ENCODE data around the gene TRHDE.

Gene TRHDE

GRCh38 chr12:72272091-72272661 is at the start of gene TRHDE:
TRHDE (plus strand) TSS chr12:72272370; CDS start chr12:72272644, 274 bp downstream.
- Histone ChIP-seq H3K4me1 (ENCODE audit: insufficient read depth, insufficient read length) (peaks cover 4% of the 10 kb centered on the region), H3K36me3 (ENCODE audit: insufficient read depth, insufficient read length, low read length) (no peaks in the 10 kb centered on the region), H3K4me3 (ENCODE audit: insufficient read length, low read depth) (peak within 1 kb of the TSS; percentile 66), H3K9ac (ENCODE audit: insufficient read length, low read depth) (peak within 1 kb of the TSS; percentile 89), H3K9me3 (ENCODE audit: insufficient read depth, low read length) (no peaks in the 10 kb centered on the region), H3K27me3 (ENCODE audit: insufficient read depth, insufficient read length) (peaks cover 46% of the 10 kb centered on the region)
- DNase-seq (ENCODE audit: low read depth, low spot score): no peak
- TF ChIP-seq YY1 (IDR thresholded peaks at IDR 0.05; ENCODE audit: insufficient read depth, insufficient read length) (no peak), SUZ12 (IDR thresholded peaks at IDR 0.05; ENCODE audit: extremely low read depth, insufficient read depth, insufficient read length) (no peak), ZNF274 (IDR thresholded peaks at IDR 0.05; ENCODE audit: low read depth, low read length) (no peak)

GRCh38 chr12:72226510-72226909 is 45.7 kb upstream of the TRHDE start:
- H3K9me3 ChIP-seq (ENCODE audit: insufficient read depth, low read length): no peaks in the 10 kb centered on the region
- TF ChIP-seq SUZ12 (IDR thresholded peaks at IDR 0.05; ENCODE audit: extremely low read depth, insufficient read depth, insufficient read length) (no peak), ZNF274 (IDR thresholded peaks at IDR 0.05; ENCODE audit: low read depth, low read length) (no peak), YY1 (IDR thresholded peaks at IDR 0.05; ENCODE audit: insufficient read depth, insufficient read length) (no peak)
- no peaks in the 10 kb centered on the region for H3K36me3 ChIP-seq (ENCODE audit: insufficient read depth, insufficient read length, low read length)
- no peaks in the 10 kb centered on the region for H3K4me1 ChIP-seq (ENCODE audit: insufficient read depth, insufficient read length)
- no peak overlapping the region for H3K9ac ChIP-seq (ENCODE audit: insufficient read length, low read depth)
- DNase-seq (ENCODE audit: low read depth, low spot score): no peak
- no peak overlapping the region for H3K4me3 ChIP-seq (ENCODE audit: insufficient read length, low read depth)
- no peaks in the 10 kb centered on the region for H3K27me3 ChIP-seq (ENCODE audit: insufficient read depth, insufficient read length)

GRCh38 chr12:72228424-72228823 is 43.7 kb upstream of the TRHDE start:
- no peak overlapping the region for H3K9ac ChIP-seq (ENCODE audit: insufficient read length, low read depth)
- H3K36me3 ChIP-seq (ENCODE audit: insufficient read depth, insufficient read length, low read length): no peaks in the 10 kb centered on the region
- TF ChIP-seq SUZ12 (IDR thresholded peaks at IDR 0.05; ENCODE audit: extremely low read depth, insufficient read depth, insufficient read length) (no peak), ZNF274 (IDR thresholded peaks at IDR 0.05; ENCODE audit: low read depth, low read length) (no peak), YY1 (IDR thresholded peaks at IDR 0.05; ENCODE audit: insufficient read depth, insufficient read length) (no peak)
- H3K4me1 ChIP-seq (ENCODE audit: insufficient read depth, insufficient read length): no peaks in the 10 kb centered on the region
- H3K9me3 ChIP-seq (ENCODE audit: insufficient read depth, low read length): no peaks in the 10 kb centered on the region
- H3K27me3 ChIP-seq (ENCODE audit: insufficient read depth, insufficient read length): no peaks in the 10 kb centered on the region
- DNase-seq (ENCODE audit: low read depth, low spot score): no peak
- H3K4me3 ChIP-seq (ENCODE audit: insufficient read length, low read depth): no peak overlapping the region

GRCh38 chr12:72230589-72230988 is 41.6 kb upstream of the TRHDE start:
- DNase-seq (ENCODE audit: low read depth, low spot score): no peak
- H3K9me3 ChIP-seq (ENCODE audit: insufficient read depth, low read length): no peaks in the 10 kb centered on the region
- no peaks in the 10 kb centered on the region for H3K27me3 ChIP-seq (ENCODE audit: insufficient read depth, insufficient read length)
- H3K4me1 ChIP-seq (ENCODE audit: insufficient read depth, insufficient read length): no peaks in the 10 kb centered on the region
- H3K9ac ChIP-seq (ENCODE audit: insufficient read length, low read depth): no peak overlapping the region
- no peak overlapping the region for H3K4me3 ChIP-seq (ENCODE audit: insufficient read length, low read depth)
- H3K36me3 ChIP-seq (ENCODE audit: insufficient read depth, insufficient read length, low read length): no peaks in the 10 kb centered on the region
- TF ChIP-seq SUZ12 (IDR thresholded peaks at IDR 0.05; ENCODE audit: extremely low read depth, insufficient read depth, insufficient read length) (no peak), ZNF274 (IDR thresholded peaks at IDR 0.05; ENCODE audit: low read depth, low read length) (no peak), YY1 (IDR thresholded peaks at IDR 0.05; ENCODE audit: insufficient read depth, insufficient read length) (no peak)

- Histone ChIP-seq H3K9ac (ENCODE audit: insufficient read length, low read depth) (no peak overlapping the region), H3K36me3 (ENCODE audit: insufficient read depth, insufficient read length, low read length) (no peaks in the 10 kb centered on the region), H3K4me1 (ENCODE audit: insufficient read depth, insufficient read length) (no peaks in the 10 kb centered on the region), H3K9me3 (ENCODE audit: insufficient read depth, low read length) (no peaks in the 10 kb centered on the region), H3K4me3 (ENCODE audit: insufficient read length, low read depth) (no peak overlapping the region), H3K27me3 (ENCODE audit: insufficient read depth, insufficient read length) (no peaks in the 10 kb centered on the region)
- DNase-seq (ENCODE audit: low read depth, low spot score): no peak
- TF ChIP-seq SUZ12 (IDR thresholded peaks at IDR 0.05; ENCODE audit: extremely low read depth, insufficient read depth, insufficient read length) (no peak), ZNF274 (IDR thresholded peaks at IDR 0.05; ENCODE audit: low read depth, low read length) (no peak), YY1 (IDR thresholded peaks at IDR 0.05; ENCODE audit: insufficient read depth, insufficient read length) (no peak)
Observed at GRCh38 chr12:72234886-72235285, 37.3 kb upstream of the TRHDE start.

GRCh38 chr12:72236071-72236705 is 36.0 kb upstream of the TRHDE start:
- DNase-seq (ENCODE audit: low read depth, low spot score): no peak
- H3K4me1 ChIP-seq (ENCODE audit: insufficient read depth, insufficient read length): no peaks in the 10 kb centered on the region

GRCh38 chr12:72241552-72241951 is 30.6 kb upstream of the TRHDE start:
- Histone ChIP-seq H3K36me3 (ENCODE audit: insufficient read depth, insufficient read length, low read length) (no peaks in the 10 kb centered on the region), H3K4me3 (ENCODE audit: insufficient read length, low read depth) (no peak overlapping the region), H3K9ac (ENCODE audit: insufficient read length, low read depth) (no peak overlapping the region), H3K27me3 (ENCODE audit: insufficient read depth, insufficient read length) (no peaks in the 10 kb centered on the region), H3K9me3 (ENCODE audit: insufficient read depth, low read length) (no peaks in the 10 kb centered on the region), H3K4me1 (ENCODE audit: insufficient read depth, insufficient read length) (no peaks in the 10 kb centered on the region)
- DNase-seq (ENCODE audit: low read depth, low spot score): no peak
- no peak for TF ChIP-seq SUZ12 (IDR thresholded peaks at IDR 0.05; ENCODE audit: extremely low read depth, insufficient read depth, insufficient read length)
- TF ChIP-seq YY1 (IDR thresholded peaks at IDR 0.05; ENCODE audit: insufficient read depth, insufficient read length): no peak
- no peak for TF ChIP-seq ZNF274 (IDR thresholded peaks at IDR 0.05; ENCODE audit: low read depth, low read length)

More at GRCh38 chr12:72236071-72236705, 36.0 kb upstream of the TRHDE start:
- Histone ChIP-seq H3K36me3 (ENCODE audit: insufficient read depth, insufficient read length, low read length) (no peaks in the 10 kb centered on the region), H3K9ac (ENCODE audit: insufficient read length, low read depth) (no peak overlapping the region), H3K9me3 (ENCODE audit: insufficient read depth, low read length) (no peaks in the 10 kb centered on the region), H3K4me3 (ENCODE audit: insufficient read length, low read depth) (no peak overlapping the region), H3K27me3 (ENCODE audit: insufficient read depth, insufficient read length) (no peaks in the 10 kb centered on the region)
- TF ChIP-seq YY1 (IDR thresholded peaks at IDR 0.05; ENCODE audit: insufficient read depth, insufficient read length) (no peak), ZNF274 (IDR thresholded peaks at IDR 0.05; ENCODE audit: low read depth, low read length) (no peak), SUZ12 (IDR thresholded peaks at IDR 0.05; ENCODE audit: extremely low read depth, insufficient read depth, insufficient read length) (no peak)
